Mesendoderm (in vitro differentiated cells): Measurements from ENCODE around the gene GRIN2C.

ENCODE experiments used
- DNase-seq: peaks from one replicate; pipeline ENCODE4 v3.0.0; 2013
- H2AK5ac ChIP-seq: 2 replicates; pipeline ENCODE4 v1.6.1; 2013; ENCODE audit warnings: low read length, inconsistent platforms
- H2BK120ac ChIP-seq: 2 replicates; pipeline ENCODE4 v1.6.1; 2013; ENCODE audit warnings: low read depth, mild to moderate bottlenecking, low read length, moderate library complexity, mixed read lengths
- H2BK15ac ChIP-seq: replicated peaks from 2 replicates; pipeline ENCODE4 v1.6.1; 2013; ENCODE audit warnings: low read depth, mild to moderate bottlenecking, moderate library complexity
- H2BK5ac ChIP-seq: 2 replicates; pipeline ENCODE4 v1.6.1; 2013; ENCODE audit warnings: low read length, inconsistent platforms
- H3K18ac ChIP-seq: 2 replicates; pipeline ENCODE4 v1.6.1; 2013; ENCODE audit warnings: mild to moderate bottlenecking, low read length, mixed read lengths
- H3K23ac ChIP-seq: one replicate; pipeline ENCODE4 v1.6.1; 2013; ENCODE audit warnings: low read length
- H3K27ac ChIP-seq: 2 replicates; pipeline ENCODE4 v1.5.1; 2013; ENCODE audit warnings: low read depth, mild to moderate bottlenecking, inconsistent platforms, low read length, moderate library complexity
- H3K27me3 ChIP-seq: 2 replicates; pipeline ENCODE4 v1.6.1; 2013; ENCODE audit warnings: low read length, control low read depth, mild to moderate bottlenecking, inconsistent platforms; ENCODE audit not compliant: insufficient read depth, poor library complexity
- H3K36me3 ChIP-seq: 2 replicates; pipeline ENCODE4 v1.6.1; 2013; ENCODE audit warnings: low read length, inconsistent platforms; ENCODE audit not compliant: control insufficient read depth, insufficient read depth
- H3K4ac ChIP-seq: one replicate; pipeline ENCODE4 v1.6.1; 2013; ENCODE audit warnings: low read depth, mild to moderate bottlenecking, low read length, moderate library complexity
- H3K4me1 ChIP-seq: 2 replicates; pipeline ENCODE4 v1.6.1; 2013; ENCODE audit warnings: low read depth, low read length, inconsistent platforms; ENCODE audit not compliant: control insufficient read depth
- H3K4me2 ChIP-seq: 2 replicates; pipeline ENCODE4 v1.6.1; 2013; ENCODE audit warnings: low read length
- H3K4me3 ChIP-seq: 2 replicates; pipeline ENCODE4 v1.5.1; 2013; ENCODE audit warnings: mild to moderate bottlenecking, low read length
- H3K56ac ChIP-seq: one replicate; pipeline ENCODE4 v1.6.1; 2013; ENCODE audit warnings: low read length
- H3K79me1 ChIP-seq: 2 replicates; pipeline ENCODE4 v1.6.1; 2013; ENCODE audit warnings: low read length, inconsistent platforms
- H3K79me2 ChIP-seq: 2 replicates; pipeline ENCODE4 v1.6.1; 2013; ENCODE audit warnings: mild to moderate bottlenecking, low read length; ENCODE audit not compliant: control insufficient read depth, insufficient read depth
- H3K9ac ChIP-seq: 2 replicates; pipeline ENCODE4 v1.6.1; 2013; ENCODE audit warnings: low read length, inconsistent platforms
- H4K5ac ChIP-seq: one replicate; pipeline ENCODE4 v1.6.1; 2013; ENCODE audit warnings: low read length
- H4K8ac ChIP-seq: one replicate; pipeline ENCODE4 v1.6.1; 2013; ENCODE audit warnings: low read depth, mild to moderate bottlenecking, control low read depth, low read length, moderate library complexity
- WGBS: extraction: QIAGEN DNeasy Blood & Tissue Kit; methylation state at CpG from one replicate; pipeline ENCODE4 v1.1.7; 2013; ENCODE audit warnings: low lambda C conversion rate, missing lambda C conversion rate; ENCODE audit not compliant: insufficient coverage; ENCODE audit errors: extremely low coverage; 5-methylcytosine and 5-hydroxymethylcytosine counted together

The GRIN2C gene

DNA sequence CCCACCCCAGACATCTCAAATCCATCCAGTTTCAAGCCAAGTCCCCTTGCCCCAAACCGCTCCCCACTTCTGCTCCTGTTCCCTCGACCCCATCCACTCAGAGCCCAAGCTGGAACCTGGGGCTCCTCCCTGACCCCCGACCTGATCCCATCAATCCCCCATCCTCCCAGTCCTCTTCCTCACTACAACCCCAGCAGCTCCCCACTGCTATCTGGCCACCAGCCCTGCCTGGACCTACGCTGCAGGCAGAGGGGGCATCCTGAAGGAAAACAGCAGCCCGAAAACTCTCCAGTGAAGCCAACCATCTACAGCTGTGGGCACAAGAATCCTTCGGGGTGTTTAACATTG lies 9.2 kb upstream of the GRIN2C start:
- Histone ChIP-seq H3K56ac (no peak overlapping the region), H3K4me2 (no peak overlapping the region), H3K27ac (no peak overlapping the region), H4K8ac (no peak overlapping the region), H2BK15ac (no peak overlapping the region), H3K27me3 (no peaks in the 10 kb centered on the region), H3K4ac (no peak overlapping the region), H2AK5ac (no peak overlapping the region), H3K36me3 (no peaks in the 10 kb centered on the region), H3K23ac (no peak overlapping the region), H2BK120ac (no peak overlapping the region), H2BK5ac (no peak overlapping the region), H4K5ac (no peak overlapping the region), H3K79me1 (no peaks in the 10 kb centered on the region), H3K79me2 (no peaks in the 10 kb centered on the region), H3K4me1 (peaks cover 5% of the 10 kb centered on the region), H3K4me3 (no peak overlapping the region), H3K9ac (no peak overlapping the region), H3K18ac (no peak overlapping the region)
- no CpG with 5 or more reads among the region's 6 CpGs for WGBS
- DNase-seq, result no peak

DNA sequence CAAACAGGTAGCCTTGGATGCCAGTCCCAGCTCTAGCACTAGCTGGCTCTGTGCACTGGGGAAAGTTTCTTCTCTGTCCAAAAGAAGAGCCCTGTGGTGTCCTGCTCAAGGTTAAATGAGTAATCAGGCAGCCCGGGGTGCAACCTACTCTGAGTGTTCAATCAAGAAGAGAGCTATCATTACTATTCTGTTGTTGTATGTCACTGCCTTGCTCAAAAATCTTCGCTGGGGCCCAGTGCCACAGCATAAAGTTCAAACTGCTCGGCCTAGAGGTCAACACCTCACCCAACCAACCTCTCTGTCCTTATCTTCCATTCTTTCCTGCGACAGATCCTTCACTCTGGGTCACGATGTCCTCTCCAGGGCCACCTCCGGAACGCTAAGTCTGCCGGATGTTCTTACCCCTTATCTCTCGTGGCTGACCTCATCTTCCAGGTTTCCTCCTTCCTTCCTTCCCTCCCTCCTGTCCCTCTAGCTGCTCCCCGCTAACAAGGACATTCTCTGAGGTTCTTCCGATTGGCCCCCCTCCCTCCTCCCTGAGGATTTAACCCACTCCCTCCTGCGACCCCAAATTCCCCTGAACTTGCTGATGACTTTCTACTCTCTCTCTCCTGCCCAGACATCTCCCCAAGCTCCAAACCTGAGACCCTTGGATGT lies 8.7 kb upstream of the GRIN2C start:
- no peak overlapping the region for H2AK5ac ChIP-seq
- H3K56ac ChIP-seq, result no peak overlapping the region
- no peaks in the 10 kb centered on the region for H3K36me3 ChIP-seq
- no peak overlapping the region for H4K5ac ChIP-seq
- H2BK120ac ChIP-seq, result no peak overlapping the region
- no peak overlapping the region for H3K4me2 ChIP-seq
- H3K27ac ChIP-seq, result no peak overlapping the region
- peaks cover 5% of the 10 kb centered on the region for H3K4me1 ChIP-seq
- no peak overlapping the region for H3K23ac ChIP-seq
- no peak for DNase-seq
- H3K27me3 ChIP-seq, result no peaks in the 10 kb centered on the region
- H2BK15ac ChIP-seq, result no peak overlapping the region
- no peak overlapping the region for H3K18ac ChIP-seq
- H2BK5ac ChIP-seq, result no peak overlapping the region
- H3K4me3 ChIP-seq, result no peak overlapping the region
- no peaks in the 10 kb centered on the region for H3K79me1 ChIP-seq
- H3K4ac ChIP-seq, result no peak overlapping the region
- no peaks in the 10 kb centered on the region for H3K79me2 ChIP-seq
- H3K9ac ChIP-seq, result no peak overlapping the region
- no CpG with 5 or more reads among the region's 12 CpGs for WGBS
- no peak overlapping the region for H4K8ac ChIP-seq

DNA sequence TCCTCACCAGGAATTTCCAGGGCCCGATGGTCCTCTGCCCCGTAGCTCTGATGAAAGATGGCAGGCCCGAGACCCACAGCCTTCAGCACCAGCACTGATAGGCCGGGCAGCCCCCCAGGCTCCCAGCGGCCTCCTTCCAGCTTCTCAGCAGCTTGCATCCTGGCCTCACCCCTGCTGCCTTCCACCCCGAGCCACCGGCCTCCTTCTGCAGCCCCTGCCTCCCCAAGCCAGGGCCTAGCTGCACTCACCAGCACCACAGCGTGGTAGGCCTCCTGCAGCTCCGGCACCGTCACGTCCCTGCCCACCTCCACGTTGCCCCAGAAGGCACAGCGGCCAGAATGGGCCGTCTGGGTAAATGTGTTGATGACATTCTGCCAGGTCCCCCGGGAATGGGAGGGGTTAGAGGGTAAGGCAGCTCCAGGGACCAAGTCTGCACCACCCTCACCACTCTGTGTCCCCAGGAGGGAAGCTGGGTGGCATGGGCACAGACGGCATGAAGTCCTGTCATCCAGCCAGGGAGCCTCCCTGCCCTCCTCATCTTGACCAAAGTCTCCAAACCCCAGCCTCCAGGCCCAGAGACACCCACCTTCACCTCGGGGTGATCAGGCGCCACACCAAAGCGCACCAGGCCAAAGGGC lies 6.6 kb upstream of the GRIN2C start:
- Histone ChIP-seq H3K4me3 (no peak overlapping the region), H2AK5ac (no peak overlapping the region), H4K5ac (no peak overlapping the region), H3K4me1 (no peaks in the 10 kb centered on the region), H3K4ac (no peak overlapping the region), H3K23ac (no peak overlapping the region), H2BK5ac (no peak overlapping the region), H3K79me2 (no peaks in the 10 kb centered on the region), H3K18ac (no peak overlapping the region), H3K9ac (no peak overlapping the region), H2BK15ac (no peak overlapping the region), H3K79me1 (no peaks in the 10 kb centered on the region), H3K36me3 (no peaks in the 10 kb centered on the region), H3K27me3 (peaks cover 5% of the 10 kb centered on the region), H4K8ac (no peak overlapping the region), H2BK120ac (no peak overlapping the region), H3K56ac (no peak overlapping the region), H3K27ac (no peak overlapping the region), H3K4me2 (no peak overlapping the region)
- no CpG with 5 or more reads among the region's 19 CpGs for WGBS
- DNase-seq, result no peak

DNA sequence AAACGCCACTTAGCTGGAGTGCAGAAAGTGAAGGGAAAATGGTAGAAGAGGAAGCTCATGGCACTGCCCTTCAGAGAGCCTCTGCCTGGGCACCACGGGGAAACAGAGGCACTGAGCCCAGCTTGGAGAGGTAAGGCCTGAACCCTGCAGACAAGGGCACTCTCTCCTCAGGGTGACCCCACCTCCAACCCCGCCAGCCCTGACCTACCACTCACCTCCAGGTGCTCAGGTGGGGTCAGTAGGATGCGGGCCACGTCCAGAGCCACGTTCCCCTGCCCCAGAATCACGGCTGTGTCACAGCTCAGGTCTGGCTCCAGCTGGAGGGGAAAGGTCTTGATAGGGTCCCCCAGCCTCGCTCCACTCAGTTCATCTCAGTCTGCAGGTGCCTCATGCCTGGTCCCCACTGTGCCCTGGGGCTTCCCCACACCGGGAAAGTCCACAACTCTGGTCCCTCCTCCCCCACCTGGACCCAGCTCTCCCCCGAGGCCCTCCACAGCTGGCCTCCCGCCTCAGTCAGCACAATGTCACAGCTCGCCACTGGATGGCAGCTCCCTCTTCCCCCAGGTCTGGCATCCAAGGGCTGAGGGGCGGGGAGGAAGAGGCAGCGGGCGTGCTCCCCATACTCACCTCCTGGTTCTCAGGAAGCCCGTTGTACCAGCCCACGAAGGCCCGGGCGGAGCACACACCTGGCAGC lies 6.0 kb upstream of the GRIN2C start:
- Histone ChIP-seq H3K36me3 (no peaks in the 10 kb centered on the region), H2BK5ac (no peak overlapping the region), H3K18ac (no peak overlapping the region), H3K4ac (no peak overlapping the region), H3K4me3 (no peak overlapping the region), H3K79me1 (no peaks in the 10 kb centered on the region), H3K4me2 (no peak overlapping the region), H3K79me2 (no peaks in the 10 kb centered on the region), H3K27me3 (peaks cover 11% of the 10 kb centered on the region), H3K56ac (no peak overlapping the region), H3K4me1 (no peaks in the 10 kb centered on the region), H4K8ac (no peak overlapping the region), H2BK15ac (no peak overlapping the region), H4K5ac (no peak overlapping the region), H2BK120ac (no peak overlapping the region), H3K23ac (no peak overlapping the region), H2AK5ac (no peak overlapping the region), H3K9ac (no peak overlapping the region), H3K27ac (no peak overlapping the region)
- peak; percentile 40 for DNase-seq
- WGBS, result no CpG with 5 or more reads among the region's 19 CpGs

DNA sequence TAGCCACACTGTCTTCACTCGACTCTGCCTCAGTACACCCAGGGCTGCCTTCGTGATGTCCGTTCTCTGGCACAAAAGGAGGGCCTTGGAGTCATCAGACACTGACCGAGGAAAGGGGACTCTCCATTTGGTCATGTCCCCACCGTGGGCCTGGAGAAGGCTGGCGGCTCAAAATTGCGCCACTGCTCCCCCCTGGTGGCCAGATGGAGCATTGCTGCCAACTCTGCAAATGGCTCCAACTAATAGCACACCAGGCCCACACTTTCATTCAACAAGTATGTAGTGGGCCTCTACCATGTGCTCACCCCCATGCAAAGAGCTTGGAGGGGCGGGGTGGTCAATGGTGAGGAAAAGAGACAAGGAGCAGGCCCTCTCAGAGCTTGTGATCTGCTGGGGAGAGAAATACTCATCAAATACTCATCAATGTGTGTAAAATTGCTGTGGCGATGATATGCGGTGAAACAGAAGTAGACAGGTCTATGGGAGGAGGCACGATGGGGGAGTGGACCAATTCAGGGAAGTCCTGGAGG lies 5.2 kb upstream of the GRIN2C start:
- Histone ChIP-seq H3K9ac (no peak overlapping the region), H3K23ac (no peak overlapping the region), H3K18ac (no peak overlapping the region), H4K5ac (no peak overlapping the region), H2BK15ac (no peak overlapping the region), H3K36me3 (no peaks in the 10 kb centered on the region), H3K4me3 (no peak overlapping the region), H3K4me1 (no peaks in the 10 kb centered on the region), H3K4me2 (no peak overlapping the region), H2BK5ac (no peak overlapping the region), H3K56ac (no peak overlapping the region), H2BK120ac (no peak overlapping the region), H3K79me1 (no peaks in the 10 kb centered on the region), H3K27ac (no peak overlapping the region), H3K4ac (no peak overlapping the region), H4K8ac (no peak overlapping the region), H3K79me2 (no peaks in the 10 kb centered on the region), H3K27me3 (peaks cover 18% of the 10 kb centered on the region), H2AK5ac (no peak overlapping the region)
- WGBS, result no CpG with 5 or more reads among the region's 11 CpGs
- peak; percentile 79 for DNase-seq
